NCI-H2029 treated with DMSO at 0.1 percent for 48 hours (cell line): ENCODE measurements around the gene NXNL2.

Source experiments
- DNase-seq: peaks from one replicate; lab custom pipeline; 2025; lab: John Stamatoyannopoulos, UW

NXNL2 gene

GRCh38 chr9:88534456-88535225 lies at the start of gene NXNL2:
TSS of gene NXNL2 (plus strand) at chr9:88535178. CDS start at chr9:88535435, 257 bp downstream.
- DNase-seq, result no peak

GRCh38 chr9:88488166-88488565 lies 46.8 kb upstream of the NXNL2 start:
- no peak for DNase-seq

- no peak for DNase-seq
Measured at GRCh38 chr9:88494983-88495721, 39.8 kb upstream of the NXNL2 start.

- no peak for DNase-seq
Measured at GRCh38 chr9:88497224-88497623, 37.8 kb upstream of the NXNL2 start.

GRCh38 chr9:88498880-88499279 lies 36.1 kb upstream of the NXNL2 start:
- DNase-seq, result no peak

GRCh38 chr9:88501086-88501485 lies 33.9 kb upstream of the NXNL2 start:
- no peak for DNase-seq

GRCh38 chr9:88502552-88503034 lies 32.4 kb upstream of the NXNL2 start:
- no peak for DNase-seq

- DNase-seq, result no peak
Measured at GRCh38 chr9:88503081-88503844, 31.7 kb upstream of the NXNL2 start.

- no peak for DNase-seq
Measured at GRCh38 chr9:88503845-88504764, 30.9 kb upstream of the NXNL2 start.

GRCh38 chr9:88508326-88508725 lies 26.7 kb upstream of the NXNL2 start:
- DNase-seq, result no peak

GRCh38 chr9:88511906-88512305 lies 23.1 kb upstream of the NXNL2 start:
- no peak for DNase-seq

GRCh38 chr9:88514247-88514646 lies 20.7 kb upstream of the NXNL2 start:
- DNase-seq, result no peak

- DNase-seq, result no peak
Measured at GRCh38 chr9:88521308-88521707, 13.7 kb upstream of the NXNL2 start.

- no peak for DNase-seq
Measured at GRCh38 chr9:88522360-88522759, 12.6 kb upstream of the NXNL2 start.

- DNase-seq, result no peak
Measured at GRCh38 chr9:88523056-88523455, 11.9 kb upstream of the NXNL2 start.

- no peak for DNase-seq
Measured at GRCh38 chr9:88524911-88525310, 10.1 kb upstream of the NXNL2 start.

- DNase-seq, result no peak
Measured at GRCh38 chr9:88527618-88528017, 7.4 kb upstream of the NXNL2 start.

- no peak for DNase-seq
Measured at GRCh38 chr9:88528080-88528790, 6.7 kb upstream of the NXNL2 start.

GRCh38 chr9:88529496-88529895 lies 5.5 kb upstream of the NXNL2 start:
- no peak for DNase-seq

GRCh38 chr9:88530051-88530450 lies 4.9 kb upstream of the NXNL2 start:
- DNase-seq, result no peak
